Measurements from ENCODE around the gene ZNF888.
A peak's percentile ranks its signal among the peaks of the same experiment; 100 is the strongest.
"Not testable (repeated sequence)": the region's sequence is repeated elsewhere in the genome, so short reads cannot be mapped to it uniquely, and the experiment has no call there.

Gene ZNF888

GRCh38 chr19:52942386-52943133 lies 19.3 kb upstream of the ZNF888 start:
- Mint-ChIP-seq H3K27ac (peak overlapping the region; percentile 80), H3K27me3 (ENCODE audit: low read depth, poor library complexity) (peaks cover 14% of the 10 kb centered on the region), H3K4me1 (peaks cover 40% of the 10 kb centered on the region), H3K4me3 (peak overlapping the region; percentile 92), H3K36me3 (ENCODE audit: low read depth) (peaks cover 37% of the 10 kb centered on the region), H3K9me3 (peaks cover 45% of the 10 kb centered on the region)
- no peak for TF ChIP-seq CTCF (IDR thresholded peaks at IDR 0.05)
- peak; percentile 96 for DNase-seq

GRCh38 chr19:52941941-52942385 lies 18.7 kb upstream of the ZNF888 start:
- DNase-seq, result peak; percentile 37
- TF ChIP-seq CTCF (IDR thresholded peaks at IDR 0.05), result no peak
- Mint-ChIP-seq H3K27ac (peak overlapping the region; percentile 67), H3K4me3 (peak overlapping the region; percentile 92), H3K27me3 (ENCODE audit: low read depth, poor library complexity) (peaks cover 11% of the 10 kb centered on the region), H3K36me3 (ENCODE audit: low read depth) (peaks cover 38% of the 10 kb centered on the region), H3K4me1 (peaks cover 40% of the 10 kb centered on the region), H3K9me3 (peaks cover 41% of the 10 kb centered on the region)

GRCh38 chr19:52941523-52941922 lies 18.3 kb upstream of the ZNF888 start:
- DNase-seq, result peak; percentile 12
- not testable (repeated sequence) for H3K27me3 Mint-ChIP-seq (ENCODE audit: low read depth, poor library complexity)
- H3K4me3 Mint-ChIP-seq, result peak overlapping the region; percentile 92
- peaks cover 41% of the 10 kb centered on the region for H3K9me3 Mint-ChIP-seq
- H3K27ac Mint-ChIP-seq, result peak overlapping the region; percentile 67
- peaks cover 42% of the 10 kb centered on the region for H3K36me3 Mint-ChIP-seq (ENCODE audit: low read depth)
- H3K4me1 Mint-ChIP-seq, result peaks cover 40% of the 10 kb centered on the region

GRCh38 chr19:52940905-52941304 lies 17.7 kb upstream of the ZNF888 start:
- DNase-seq; H3K27me3 Mint-ChIP-seq (ENCODE audit: low read depth, poor library complexity); H3K27ac Mint-ChIP-seq: not testable (repeated sequence)
- peak overlapping the region; percentile 92 for H3K4me3 Mint-ChIP-seq
- H3K4me1 Mint-ChIP-seq, result peaks cover 40% of the 10 kb centered on the region
- peaks cover 37% of the 10 kb centered on the region for H3K9me3 Mint-ChIP-seq
- peaks cover 44% of the 10 kb centered on the region for H3K36me3 Mint-ChIP-seq (ENCODE audit: low read depth)

GRCh38 chr19:52938761-52939160 lies 15.5 kb upstream of the ZNF888 start:
- Mint-ChIP-seq H3K4me3 (no peak overlapping the region), H3K36me3 (ENCODE audit: low read depth) (peaks cover 55% of the 10 kb centered on the region), H3K4me1 (peaks cover 25% of the 10 kb centered on the region), H3K27me3 (ENCODE audit: low read depth, poor library complexity) (peaks cover 3% of the 10 kb centered on the region), H3K27ac (no peak overlapping the region), H3K9me3 (peaks cover 35% of the 10 kb centered on the region)
- no peak for DNase-seq
- TF ChIP-seq CTCF (IDR thresholded peaks at IDR 0.05), result no peak

GRCh38 chr19:52936954-52937325 lies 13.7 kb upstream of the ZNF888 start:
- Mint-ChIP-seq H3K9me3 (peaks cover 45% of the 10 kb centered on the region), H3K4me3 (no peak overlapping the region), H3K36me3 (ENCODE audit: low read depth) (peaks cover 68% of the 10 kb centered on the region), H3K27ac (peak overlapping the region; percentile 2), H3K27me3 (ENCODE audit: low read depth, poor library complexity) (peaks cover 3% of the 10 kb centered on the region), H3K4me1 (peaks cover 17% of the 10 kb centered on the region)
- no peak for TF ChIP-seq CTCF (IDR thresholded peaks at IDR 0.05)
- no peak for DNase-seq
